Pons (tissue), 1 donor: ENCODE measurements around the gene KIF26B.
"Not testable (repeated sequence)": the region's sequence is repeated elsewhere in the genome, so short reads cannot be mapped to it uniquely, and the experiment has no call there.

Source experiments
- DNase-seq: peaks from one replicate; pipeline ENCODE4 v3.0.0-alpha.2; 2016; ENCODE audit warnings: low spot score

The KIF26B gene

GRCh38 chr1:245701631-245702030 is 546.8 kb downstream of the KIF26B start:
- no peak for DNase-seq

GRCh38 chr1:245702346-245702745 is 547.6 kb downstream of the KIF26B start:
- no peak for DNase-seq

- no peak for DNase-seq
Observed at GRCh38 chr1:245704341-245704740, 549.6 kb downstream of the KIF26B start.

- DNase-seq, result no peak
Observed at GRCh38 chr1:245704765-245705164, 550.0 kb downstream of the KIF26B start.

GRCh38 chr1:245707941-245708340 is 553.2 kb downstream of the KIF26B start:
- no peak for DNase-seq

GRCh38 chr1:245710961-245711903 is 556.4 kb downstream of the KIF26B start:
- no peak for DNase-seq

GRCh38 chr1:245714027-245714426 is 559.2 kb downstream of the KIF26B start:
- not testable (repeated sequence) for DNase-seq

GRCh38 chr1:245715291-245715701 is 560.5 kb downstream of the KIF26B start:
- no peak for DNase-seq

GRCh38 chr1:245715970-245716369 is 561.2 kb downstream of the KIF26B start:
- DNase-seq, result no peak

- no peak for DNase-seq
Observed at GRCh38 chr1:245716561-245716960, 561.8 kb downstream of the KIF26B start.

- no peak for DNase-seq
Observed at GRCh38 chr1:245717611-245718010, 562.8 kb downstream of the KIF26B start.

GRCh38 chr1:245718123-245718522 is 563.3 kb downstream of the KIF26B start:
- no peak for DNase-seq

- DNase-seq, result no peak
Observed at GRCh38 chr1:245718951-245719350, 564.2 kb downstream of the KIF26B start.

- no peak for DNase-seq
Observed at GRCh38 chr1:245721488-245721887, 566.7 kb downstream of the KIF26B start.

- DNase-seq, result not testable (repeated sequence)
Observed at GRCh38 chr1:245728035-245728434, 573.2 kb downstream of the KIF26B start.

GRCh38 chr1:245730801-245731200 is 576.0 kb downstream of the KIF26B start:
- DNase-seq, result no peak

GRCh38 chr1:245740336-245740735 is 585.6 kb downstream of the KIF26B start:
- DNase-seq, result not testable (repeated sequence)

- no peak for DNase-seq
Observed at GRCh38 chr1:245742896-245743295, 588.1 kb downstream of the KIF26B start.

- DNase-seq, result no peak
Observed at GRCh38 chr1:245748240-245748639, 593.5 kb downstream of the KIF26B start.

- DNase-seq, result no peak
Observed at GRCh38 chr1:245748646-245749045, 593.9 kb downstream of the KIF26B start.

GRCh38 chr1:245749053-245749452 is 594.3 kb downstream of the KIF26B start:
- no peak for DNase-seq

GRCh38 chr1:245750261-245750660 is 595.5 kb downstream of the KIF26B start:
- no peak for DNase-seq

- no peak for DNase-seq
Observed at GRCh38 chr1:245751116-245751515, 596.3 kb downstream of the KIF26B start.
